GM18511 (cell line): Measurements from ENCODE around the gene NMUR2.

Experiments
- ATAC-seq: cut with Tn5 transposase; IDR thresholded peaks from one replicate; pipeline ENCODE4 v1.9.1; 2021; ENCODE audit warnings: mild to moderate bottlenecking, moderate library complexity; ENCODE audit not compliant: unreplicated experiment

NMUR2 gene

GRCh38 chr5:152372875-152373274 lies 32.2 kb downstream of the NMUR2 start:
- no peak for ATAC-seq

GRCh38 chr5:152369298-152369697 lies 35.8 kb downstream of the NMUR2 start:
- ATAC-seq, result no peak

- ATAC-seq, result no peak
These were observed 37.5 kb downstream of the NMUR2 start for GRCh38 chr5:152367554-152367953.

GRCh38 chr5:152366716-152367115 lies 38.4 kb downstream of the NMUR2 start:
- no peak for ATAC-seq

GRCh38 chr5:152364899-152365298 lies 40.2 kb downstream of the NMUR2 start:
- no peak for ATAC-seq

GRCh38 chr5:152364172-152364571 lies 40.9 kb downstream of the NMUR2 start:
- no peak for ATAC-seq

GRCh38 chr5:152358861-152359568 lies 46.1 kb downstream of the NMUR2 start:
- no peak for ATAC-seq

GRCh38 chr5:152356506-152356905 lies 48.6 kb downstream of the NMUR2 start:
- no peak for ATAC-seq

- ATAC-seq, result no peak
These were observed 50.0 kb downstream of the NMUR2 start for GRCh38 chr5:152355061-152355460.

- ATAC-seq, result no peak
These were observed 52.1 kb downstream of the NMUR2 start for GRCh38 chr5:152353001-152353400.

- peak; percentile 92 for ATAC-seq
These were observed 55.2 kb downstream of the NMUR2 start for GRCh38 chr5:152349683-152350526.
